ENCODE results near the gene EML4.
A peak's percentile ranks its signal among the peaks of the same experiment; 100 is the strongest.
"Not testable (repeated sequence)": the region's sequence is repeated elsewhere in the genome, so short reads cannot be mapped to it uniquely, and the experiment has no call there.

EML4 gene

GRCh38 chr2:42261518-42262195, 92.5 kb downstream of the EML4 start:
- peak; percentile 28 for DNase-seq (ENCODE audit: low read depth)
- no peak overlapping the region for H3K4me3 ChIP-seq (ENCODE audit: low read depth, low read length)
- TF ChIP-seq CTCF (IDR thresholded peaks at IDR 0.05; ENCODE audit: insufficient read depth, low read depth, low read length, missing control alignments), result no peak

- H3K4me3 ChIP-seq (ENCODE audit: low read depth, low read length), result no peak overlapping the region
- DNase-seq (ENCODE audit: low read depth), result no peak
- TF ChIP-seq CTCF (IDR thresholded peaks at IDR 0.05; ENCODE audit: insufficient read depth, low read depth, low read length, missing control alignments), result no peak
Observed at GRCh38 chr2:42266236-42266635, 97.1 kb downstream of the EML4 start.

- peak; percentile 30 for DNase-seq (ENCODE audit: low read depth)
- TF ChIP-seq CTCF (IDR thresholded peaks at IDR 0.05; ENCODE audit: insufficient read depth, low read depth, low read length, missing control alignments), result no peak
- no peak overlapping the region for H3K4me3 ChIP-seq (ENCODE audit: low read depth, low read length)
Observed at GRCh38 chr2:42267530-42267929, 98.4 kb downstream of the EML4 start.

GRCh38 chr2:42268528-42269151, 99.5 kb downstream of the EML4 start:
- H3K4me3 ChIP-seq (ENCODE audit: low read depth, low read length), result no peak overlapping the region
- no peak for TF ChIP-seq CTCF (IDR thresholded peaks at IDR 0.05; ENCODE audit: insufficient read depth, low read depth, low read length, missing control alignments)
- DNase-seq (ENCODE audit: low read depth), result no peak

- no peak for DNase-seq (ENCODE audit: low read depth)
- no peak overlapping the region for H3K4me3 ChIP-seq (ENCODE audit: low read depth, low read length)
- no peak for TF ChIP-seq CTCF (IDR thresholded peaks at IDR 0.05; ENCODE audit: insufficient read depth, low read depth, low read length, missing control alignments)
Observed at GRCh38 chr2:42270757-42271156, 101.6 kb downstream of the EML4 start.

- not testable (repeated sequence) for H3K4me3 ChIP-seq (ENCODE audit: low read depth, low read length); DNase-seq (ENCODE audit: low read depth)
Observed at GRCh38 chr2:42271246-42271645, 102.1 kb downstream of the EML4 start.

- no peak overlapping the region for H3K4me3 ChIP-seq (ENCODE audit: low read depth, low read length)
- no peak for TF ChIP-seq CTCF (IDR thresholded peaks at IDR 0.05; ENCODE audit: insufficient read depth, low read depth, low read length, missing control alignments)
- DNase-seq (ENCODE audit: low read depth), result no peak
Observed at GRCh38 chr2:42274863-42275262, 105.7 kb downstream of the EML4 start.

Measured in GM12865 (cell line).